ENCODE results near the gene WASHC4.
"Not testable (repeated sequence)": the region's sequence is repeated elsewhere in the genome, so short reads cannot be mapped to it uniquely, and the experiment has no call there.

Gene WASHC4

DNA sequence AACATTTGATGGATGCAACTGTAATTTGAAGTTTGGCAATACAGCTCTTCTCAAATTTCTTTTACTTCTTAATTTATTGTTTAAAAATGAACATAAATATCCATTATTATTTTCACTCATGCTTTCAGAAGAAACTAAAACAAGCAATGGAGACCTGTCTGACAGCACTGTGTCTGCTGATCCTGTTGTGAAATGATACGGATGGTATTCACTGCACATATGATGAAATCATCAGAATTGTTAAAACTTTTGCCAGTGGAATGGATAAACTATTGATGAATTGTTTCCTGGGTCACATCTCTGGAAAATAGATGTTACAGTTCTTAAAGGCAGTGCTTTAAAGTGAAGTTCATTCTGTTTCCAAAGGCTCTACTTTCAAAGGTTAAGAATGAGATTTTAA, 59.2 kb downstream of the WASHC4 start:
- DNase-seq: no peak

DNA sequence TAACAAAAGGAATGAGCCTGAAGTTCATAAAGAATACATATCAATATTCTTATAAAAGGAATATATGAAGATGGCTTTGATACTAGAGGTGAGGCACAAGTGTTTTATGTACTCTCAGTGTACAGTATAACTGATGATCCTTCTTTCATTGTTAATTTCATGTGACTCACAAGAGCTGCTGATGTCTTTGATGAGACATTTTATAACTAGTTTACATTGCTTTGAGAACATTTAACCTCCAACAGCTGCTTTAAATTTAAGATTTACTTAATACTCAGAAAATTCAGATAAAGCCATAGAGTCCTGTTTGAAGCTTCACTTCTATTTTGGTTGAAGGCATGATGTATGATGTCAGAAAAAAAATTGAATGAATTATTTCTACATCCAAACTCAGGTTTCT, 59.8 kb downstream of the WASHC4 start:
- no peak for DNase-seq

DNA sequence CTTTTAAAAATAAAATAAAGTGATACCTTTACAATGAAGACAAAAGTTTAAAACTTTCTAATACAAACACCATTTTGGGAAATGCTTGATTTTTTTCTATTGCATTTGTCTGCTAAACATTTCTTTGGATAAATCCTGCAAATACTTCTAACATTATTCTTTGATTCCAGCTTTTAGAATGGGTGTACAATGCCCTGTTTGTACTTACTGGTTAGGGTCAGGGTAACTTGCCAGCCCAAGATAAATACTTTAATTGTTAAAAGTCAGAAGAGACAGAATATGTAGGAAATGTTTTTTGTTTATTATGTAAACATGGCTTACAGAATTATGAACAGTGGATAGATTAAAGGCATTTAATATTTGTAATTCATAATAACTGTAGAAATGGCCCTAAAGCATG, 60.5 kb downstream of the WASHC4 start:
- no peak for DNase-seq

DNA sequence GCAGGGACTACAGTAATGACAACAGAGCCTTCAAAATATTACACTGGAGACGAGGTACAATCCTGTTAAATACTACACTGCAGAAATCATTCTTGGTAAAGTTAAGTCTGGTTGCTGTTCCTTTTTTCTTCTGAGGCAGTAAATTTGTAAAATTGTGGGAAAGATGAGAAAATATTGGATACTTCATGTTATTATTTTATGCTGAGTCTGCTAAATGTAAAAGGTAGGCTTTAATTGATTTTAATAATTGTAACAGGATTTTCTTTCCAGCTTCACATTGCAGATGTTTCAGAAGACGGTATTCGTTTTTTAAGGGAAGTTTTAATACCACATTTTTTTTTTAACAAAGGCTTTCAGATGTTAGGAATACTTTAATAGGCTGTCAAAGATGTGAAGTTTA, 62.6 kb downstream of the WASHC4 start:
- no peak for DNase-seq

DNA sequence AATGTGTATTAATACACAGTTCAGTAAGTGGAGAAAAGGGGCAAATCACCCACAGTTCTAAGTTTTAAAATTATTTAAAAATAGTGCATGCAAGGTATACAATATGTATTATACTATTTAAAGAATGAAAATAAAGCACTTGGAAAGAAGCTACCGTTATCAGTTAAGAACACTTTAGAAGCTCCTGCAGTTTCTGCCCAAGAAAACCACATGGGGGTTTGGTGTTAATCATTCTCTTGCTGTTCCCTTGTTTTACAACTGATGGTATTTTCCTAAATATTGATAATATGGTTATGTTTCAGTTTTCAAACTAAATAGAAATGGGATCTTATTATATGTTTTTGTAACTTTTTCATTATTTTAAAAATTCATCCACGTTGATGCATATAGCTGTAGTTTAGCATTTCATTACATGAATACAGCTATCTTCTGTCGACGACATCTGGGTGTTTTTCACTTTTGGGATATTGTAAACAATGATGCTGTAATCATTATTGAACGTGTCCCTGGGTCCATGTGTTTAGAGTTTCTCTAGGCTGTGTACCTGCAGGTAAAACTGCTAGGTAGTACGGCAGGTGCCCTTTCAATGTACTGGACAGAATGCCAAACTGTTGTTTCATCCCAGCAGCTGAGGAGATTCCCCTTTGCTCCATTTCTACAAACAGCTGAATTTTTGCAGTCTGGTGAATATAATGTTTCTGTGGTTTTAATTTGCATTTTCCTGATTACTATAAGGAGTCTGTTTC, 64.3 kb downstream of the WASHC4 start:
- no peak for DNase-seq

DNA sequence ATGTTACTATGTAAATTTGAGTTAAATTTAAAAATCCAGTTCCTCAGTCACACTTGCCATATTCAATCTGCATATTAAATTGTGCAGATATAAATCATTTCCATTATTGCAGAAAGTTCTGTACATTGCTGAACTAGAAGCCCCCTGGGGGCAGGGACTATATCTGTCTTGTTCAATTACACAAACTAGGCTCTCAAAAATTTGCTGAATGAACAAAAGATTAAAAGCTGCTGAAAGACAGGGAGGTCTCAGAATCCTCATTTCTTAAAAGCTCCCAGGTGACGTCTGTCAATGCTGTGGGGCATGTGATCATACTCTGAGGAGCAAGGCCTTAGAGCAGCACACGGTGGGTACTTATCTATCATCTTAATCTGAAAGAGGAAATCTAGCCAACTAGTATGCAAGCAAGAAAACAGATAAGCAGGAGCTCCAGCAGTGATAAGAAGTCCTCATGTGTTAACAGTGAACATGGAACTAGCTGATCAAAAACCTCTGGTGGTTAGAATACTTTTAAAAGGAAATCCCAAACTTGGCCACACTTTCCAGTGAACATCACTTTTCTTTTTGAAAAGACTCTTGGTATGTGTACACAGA, 68.0 kb downstream of the WASHC4 start:
- no peak for DNase-seq

DNA sequence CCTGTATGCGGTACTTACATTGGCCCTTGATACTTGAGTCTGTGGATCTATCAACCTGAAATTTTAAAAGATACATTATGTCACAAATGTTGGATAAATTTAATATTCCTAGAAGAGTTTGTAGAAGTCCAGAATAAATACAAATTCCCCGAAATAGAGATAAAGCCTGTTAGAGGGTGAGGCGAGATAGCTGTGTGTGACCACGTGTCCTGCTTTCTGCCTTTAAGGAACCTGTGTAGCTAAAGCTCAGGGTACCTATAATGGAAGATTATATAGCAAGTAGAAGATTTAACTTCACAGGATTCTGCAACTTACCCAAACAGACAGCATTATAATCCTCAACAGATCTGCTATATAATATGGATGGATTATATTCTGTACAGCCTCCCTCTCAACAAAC, 69.7 kb downstream of the WASHC4 start:
- DNase-seq: no peak

DNA sequence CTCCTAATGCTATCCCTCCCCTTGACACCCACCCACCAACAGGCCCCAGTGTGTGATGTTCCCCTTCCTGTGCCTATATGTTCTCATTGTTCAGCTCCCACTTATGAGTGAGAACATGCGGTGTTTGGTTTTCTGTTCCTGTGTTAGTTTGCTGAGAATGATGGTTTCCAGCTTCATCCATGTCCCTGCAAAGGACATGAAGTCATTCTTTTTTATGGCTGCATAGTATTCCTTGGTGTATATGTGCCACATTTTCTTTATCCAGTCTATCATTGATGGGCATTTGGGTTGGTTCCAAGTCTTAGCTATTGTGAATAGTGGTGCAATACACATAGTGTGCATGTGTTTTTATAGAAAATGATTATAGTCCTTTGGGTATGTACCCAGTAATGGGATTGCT, 71.6 kb downstream of the WASHC4 start:
- DNase-seq: not testable (repeated sequence)

DNA sequence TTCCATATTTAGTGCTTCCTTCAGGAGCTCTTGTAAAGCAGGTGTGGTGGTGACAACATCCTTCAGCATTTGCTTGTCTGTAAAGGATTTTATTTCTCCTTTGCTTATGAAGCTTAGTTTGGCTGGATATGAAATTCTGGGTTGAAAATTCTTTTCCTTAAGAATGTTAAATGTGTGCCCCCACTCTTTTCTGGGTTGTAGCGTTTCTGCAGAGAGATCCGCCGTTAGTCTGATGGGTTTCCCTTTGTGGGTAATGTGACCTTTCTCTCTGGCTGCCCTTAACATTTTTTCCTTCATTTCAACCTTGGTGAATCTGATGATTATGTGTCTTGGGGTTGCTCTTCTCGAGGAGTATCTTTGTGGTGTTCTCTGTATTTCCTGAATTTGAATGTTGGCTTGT, 75.9 kb downstream of the WASHC4 start:
- not testable (repeated sequence) for DNase-seq

DNA sequence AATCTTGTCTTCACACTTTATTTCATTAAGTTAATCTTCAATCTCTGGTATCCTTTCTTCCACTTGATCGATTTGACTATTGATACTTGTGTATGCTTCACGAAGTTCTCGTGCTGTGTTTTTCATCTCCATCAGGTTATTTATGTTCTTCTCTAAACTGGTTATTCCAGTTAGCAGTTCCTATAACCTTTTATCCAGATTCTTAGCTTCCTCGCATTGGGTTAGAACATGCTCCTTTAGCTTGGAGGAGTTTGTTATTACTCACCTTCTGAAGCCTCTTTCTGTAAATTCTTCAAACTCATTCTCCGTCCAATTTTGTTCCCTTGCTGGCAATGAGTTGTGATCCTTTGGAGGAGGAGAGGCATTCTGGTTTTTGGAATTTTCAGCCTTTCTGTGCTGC, 76.4 kb downstream of the WASHC4 start:
- not testable (repeated sequence) for DNase-seq

DNA sequence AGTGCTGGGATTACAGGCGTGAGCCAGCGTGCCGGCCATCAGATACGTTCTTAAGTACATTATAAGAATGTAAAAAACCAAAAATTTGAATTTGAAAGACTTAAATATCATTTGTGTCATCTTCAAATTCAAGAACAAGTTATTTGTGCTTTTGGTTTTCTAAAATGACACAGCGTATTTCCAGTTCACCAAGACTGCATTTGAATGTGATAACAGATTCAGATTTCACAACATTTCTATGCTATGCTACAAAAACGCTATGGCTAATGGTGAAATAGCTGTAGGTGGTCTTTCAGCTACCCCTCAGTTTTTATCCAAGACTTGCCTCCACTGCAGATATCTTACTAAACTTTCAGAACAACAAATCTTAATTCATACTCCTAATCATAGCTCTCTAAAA, 81.8 kb downstream of the WASHC4 start:
- DNase-seq: no peak

DNA sequence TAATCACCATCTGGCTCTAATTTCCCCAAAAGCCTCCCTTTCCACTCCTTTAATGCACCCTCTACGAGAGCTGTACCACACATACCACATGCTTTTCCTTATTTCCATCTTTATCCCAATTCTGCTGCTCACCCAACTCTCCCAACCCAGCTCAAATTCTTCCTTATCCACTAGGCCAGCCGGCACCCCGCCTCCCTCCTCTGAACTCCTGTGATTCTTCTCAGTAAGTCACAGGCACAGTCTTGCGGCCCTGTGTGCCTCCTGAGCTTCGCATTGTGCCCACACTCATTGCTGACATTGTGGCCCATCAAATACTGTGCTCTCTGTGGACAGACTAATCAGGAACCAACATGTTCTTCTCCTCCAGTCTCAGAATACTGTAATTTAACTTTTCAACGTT, 83.0 kb downstream of the WASHC4 start:
- DNase-seq: no peak

DNA sequence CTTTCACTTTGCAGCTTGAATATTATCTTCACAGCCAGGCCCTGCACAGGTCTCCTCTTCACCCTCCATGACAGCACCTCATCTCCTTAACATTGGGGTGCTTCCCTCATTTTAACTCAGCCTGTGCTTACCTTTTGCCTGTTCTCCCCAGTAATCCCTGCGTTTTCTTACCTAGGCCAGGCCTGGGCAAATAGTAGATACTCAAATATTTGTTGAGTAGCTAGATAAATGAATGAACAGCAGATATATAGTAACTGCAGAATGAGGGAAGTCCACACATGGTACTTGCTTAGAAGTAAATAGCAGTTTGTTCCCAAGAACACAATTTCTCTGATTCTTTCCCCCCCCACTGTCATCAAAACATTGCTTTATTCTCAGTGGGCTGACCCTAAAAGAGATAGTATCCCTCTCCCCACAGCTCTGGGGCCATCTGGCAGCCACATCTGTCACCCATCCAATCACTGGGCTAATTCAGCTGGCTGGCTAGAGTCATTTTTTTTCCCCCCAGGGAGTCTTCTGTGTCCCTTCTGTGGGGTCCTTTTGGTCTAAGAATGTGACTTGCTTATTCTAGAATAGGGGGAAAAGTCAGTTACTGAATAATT, 85.2 kb downstream of the WASHC4 start:
- no peak for DNase-seq

DNA sequence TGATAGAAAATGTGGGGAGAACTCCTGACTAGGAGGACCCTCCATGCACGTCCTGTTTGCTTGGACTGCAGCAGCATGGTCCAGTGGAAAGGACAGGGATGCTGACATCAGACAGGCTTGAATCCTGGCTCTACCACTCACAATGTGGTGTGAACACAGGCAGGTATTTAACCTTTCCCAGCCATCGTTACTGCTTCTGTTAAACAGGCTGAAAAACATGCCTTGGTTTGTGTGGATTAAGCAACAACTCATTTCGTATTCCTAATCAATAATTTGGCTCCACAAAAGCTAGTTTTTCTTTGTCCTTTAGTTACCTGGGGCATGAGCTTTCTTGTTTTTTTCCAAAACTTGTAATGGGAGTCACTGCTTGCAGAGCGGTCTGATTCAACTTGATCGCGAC, 87.4 kb downstream of the WASHC4 start:
- no peak for DNase-seq

DNA sequence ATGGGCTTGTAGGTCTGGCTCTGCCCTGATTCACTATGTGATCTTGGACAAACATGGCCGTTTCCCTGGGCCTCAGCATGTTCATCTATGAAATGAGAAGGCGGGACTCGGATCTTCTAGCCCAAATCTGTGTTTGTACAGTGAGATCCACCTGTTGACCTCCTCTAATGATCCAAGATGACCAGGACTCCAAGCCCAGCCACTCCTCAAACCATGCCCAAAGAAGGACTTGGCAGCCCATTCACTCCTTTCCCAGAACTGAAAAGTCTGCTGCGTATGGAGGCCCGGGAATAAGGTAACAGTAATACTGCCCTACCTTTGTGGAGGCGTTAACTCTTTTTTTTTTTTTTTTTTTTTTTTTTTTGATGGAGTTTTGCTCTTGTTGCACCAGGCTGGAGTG, 88.6 kb downstream of the WASHC4 start:
- DNase-seq: no peak

DNA sequence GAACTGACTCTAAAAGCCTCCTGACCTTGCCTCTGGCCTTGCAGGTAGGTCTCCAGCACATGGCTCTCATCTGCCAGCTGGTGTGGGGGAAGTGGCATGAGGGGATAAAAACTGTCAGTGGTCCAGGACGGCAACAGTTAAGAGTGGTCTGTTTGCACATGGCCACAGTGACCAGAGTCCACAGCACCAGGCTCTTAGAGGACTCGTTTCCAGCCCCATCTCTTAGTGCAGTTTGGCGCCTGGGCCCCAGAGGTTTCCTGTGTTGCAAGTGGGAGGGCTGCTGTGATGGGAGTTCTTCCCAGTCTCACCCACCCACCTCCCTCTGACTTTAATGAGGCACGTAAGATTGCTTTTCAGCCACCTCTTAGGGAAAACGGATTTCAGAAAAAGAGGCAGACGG, 91.4 kb downstream of the WASHC4 start:
- no peak for DNase-seq

DNA sequence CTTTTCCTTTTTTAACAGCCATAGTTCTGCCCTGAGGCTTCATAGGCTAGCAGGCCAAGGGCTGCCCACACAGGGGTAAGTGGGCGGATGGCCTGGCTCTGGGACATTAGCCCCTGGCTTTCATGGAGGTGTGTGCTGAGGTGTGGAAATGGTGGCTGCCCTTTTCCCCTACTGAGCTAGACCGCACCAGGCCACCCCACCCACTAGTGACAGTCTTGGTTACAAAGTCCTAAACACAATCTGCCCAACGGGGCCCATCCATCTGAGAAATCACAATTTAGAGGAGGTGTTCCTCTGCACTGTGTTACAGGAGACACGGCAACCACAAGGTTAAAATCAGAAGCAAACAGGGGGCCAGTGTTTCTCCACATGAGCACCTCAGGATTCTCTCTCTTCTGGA, 92.9 kb downstream of the WASHC4 start:
- DNase-seq: no peak

DNA sequence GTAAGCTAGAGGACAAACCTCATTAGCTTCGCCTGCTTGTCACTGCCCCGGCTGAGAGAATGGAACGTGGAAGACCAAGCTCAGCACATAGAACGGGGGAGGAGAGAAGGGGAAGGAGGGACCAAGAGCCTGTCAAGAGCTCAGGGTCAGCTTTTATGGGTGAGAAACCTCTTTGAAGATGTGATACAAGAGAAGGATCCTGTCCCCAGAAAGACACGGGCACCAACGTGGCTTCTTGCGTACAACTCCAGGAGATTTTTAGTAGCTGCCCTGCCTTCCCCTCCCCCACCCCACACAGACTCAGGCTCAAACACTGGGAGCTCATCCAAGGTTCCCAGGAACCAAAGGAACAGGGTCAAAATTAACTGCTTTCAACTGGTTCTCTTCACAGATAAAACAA, 93.8 kb downstream of the WASHC4 start:
- no peak for DNase-seq

DNA sequence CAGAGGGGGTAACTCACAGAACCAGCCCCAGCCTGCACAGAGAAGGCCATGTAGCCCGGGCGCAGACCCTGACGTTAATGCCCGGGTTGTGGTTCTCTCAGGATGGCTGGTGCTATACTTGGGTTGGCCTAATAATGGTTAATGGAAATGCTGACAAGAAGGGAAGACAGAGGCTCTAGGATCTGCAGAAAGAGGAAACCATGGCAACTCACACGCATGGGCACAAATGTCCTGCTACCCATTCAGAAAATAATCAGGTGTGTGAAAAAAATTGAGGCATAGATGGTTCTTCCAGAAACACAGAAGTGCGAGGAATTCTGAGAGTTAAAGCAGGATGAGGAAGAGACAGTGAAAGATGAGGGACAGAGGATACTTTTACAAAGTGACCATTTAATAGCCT, 94.7 kb downstream of the WASHC4 start:
- no peak for DNase-seq

DNA sequence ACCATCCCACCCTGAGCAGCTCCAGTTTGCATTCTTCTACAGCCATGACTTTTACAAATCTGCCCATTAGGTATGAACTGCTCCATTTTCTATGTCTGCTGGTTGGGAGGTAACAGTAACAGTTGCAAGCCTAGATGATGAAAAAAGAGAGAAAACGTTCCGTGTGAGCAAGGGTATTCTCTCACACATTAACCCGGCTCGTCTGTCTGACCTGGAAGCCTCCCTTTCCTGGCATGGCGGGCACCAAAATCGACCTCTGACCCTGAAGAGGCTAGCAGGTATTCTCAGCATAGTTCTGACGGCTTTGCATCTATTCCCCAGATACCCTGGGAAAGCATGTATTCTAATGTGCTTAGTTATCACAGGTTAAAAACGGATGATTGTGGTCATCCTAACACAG, 96.6 kb downstream of the WASHC4 start:
- DNase-seq: no peak

DNA sequence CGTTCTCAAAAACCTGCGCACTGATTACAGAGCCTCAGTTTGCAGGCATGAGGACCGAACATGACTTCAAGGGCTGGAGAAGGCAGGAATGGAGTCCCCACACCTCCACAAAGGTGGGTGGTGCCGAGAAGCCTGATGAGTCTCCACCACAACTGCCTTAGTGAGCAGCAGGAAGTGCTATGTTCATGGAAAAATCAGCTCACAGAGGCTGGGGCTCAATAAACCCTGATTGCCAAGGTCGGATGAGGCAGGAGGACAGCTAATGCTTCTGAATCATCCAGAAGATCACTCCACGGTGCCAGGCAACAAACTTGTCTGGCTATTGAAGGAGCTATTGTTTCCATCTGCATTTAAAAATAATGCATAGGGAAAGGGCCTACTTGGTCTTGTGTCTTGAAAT, 97.4 kb downstream of the WASHC4 start:
- no peak for DNase-seq

DNA sequence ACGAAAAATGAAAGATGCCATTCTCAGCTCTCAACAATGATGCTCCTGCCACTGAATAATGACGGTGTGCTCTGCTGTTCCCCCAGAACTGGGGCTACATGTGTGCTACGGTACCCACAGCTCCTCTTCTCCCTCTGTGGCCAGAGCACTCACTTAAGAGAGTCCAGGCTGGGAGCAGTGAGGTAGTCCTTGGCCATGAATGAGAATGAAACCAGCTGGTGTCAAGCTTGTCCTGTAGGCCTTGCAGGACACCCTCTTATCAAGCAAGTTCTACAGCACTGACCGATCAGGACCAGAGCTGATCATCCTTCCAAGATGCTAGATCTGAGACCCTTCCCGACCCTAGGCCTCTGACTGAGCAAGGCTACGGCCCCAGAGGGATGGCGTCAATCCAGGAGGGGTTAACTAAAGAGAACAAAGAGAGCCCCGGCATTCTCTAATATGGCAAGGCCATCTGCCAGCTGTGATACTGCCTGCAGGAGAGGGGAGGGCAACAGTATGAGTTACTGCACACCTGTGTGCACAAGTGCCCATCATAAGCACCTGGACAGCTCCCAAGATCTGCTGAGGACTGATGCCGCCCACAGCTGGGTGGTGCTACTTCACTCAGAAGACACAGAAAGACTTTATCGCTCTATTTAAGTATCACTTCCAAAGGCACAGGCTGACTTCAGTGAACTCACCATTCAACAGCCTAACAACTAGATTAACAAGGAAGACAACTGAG, 98.0 kb downstream of the WASHC4 start:
- DNase-seq: peak in 1 of 3 experiments; percentile 91

DNA sequence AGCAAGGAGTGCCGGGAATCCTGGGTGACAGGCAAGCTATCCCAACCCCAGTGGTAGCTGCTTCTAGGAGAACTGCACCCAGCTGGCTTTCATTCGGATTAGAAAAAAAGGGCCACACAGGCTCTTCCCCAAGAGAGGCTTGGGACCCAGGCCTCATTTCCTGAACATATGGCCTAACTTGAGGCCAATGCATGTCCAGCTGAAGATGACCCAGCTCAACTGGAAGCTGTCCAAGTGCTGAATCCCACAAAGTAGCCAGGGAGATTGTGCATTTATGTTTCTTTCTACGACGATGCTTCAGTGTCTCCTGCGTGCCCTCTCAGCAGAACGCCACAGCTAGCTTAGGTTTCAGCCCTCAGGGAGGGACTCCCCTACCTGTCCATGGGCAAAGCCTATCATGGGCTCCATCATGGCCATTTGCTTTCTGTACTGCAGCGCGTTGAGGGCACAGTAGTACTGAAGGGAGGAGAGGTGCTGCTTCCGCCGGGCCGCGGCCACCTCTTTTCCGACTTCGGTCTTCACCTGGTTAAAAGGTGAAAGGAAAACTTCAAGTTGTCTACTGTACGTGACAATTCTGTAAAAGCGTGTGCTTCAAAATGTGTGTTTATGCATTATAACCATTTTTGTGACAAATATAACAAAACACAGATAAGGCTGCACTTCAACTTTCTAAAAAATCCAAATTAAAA, 99.3 kb downstream of the WASHC4 start:
- DNase-seq: no peak

Measured in NCI-H1417 (cell line).